Adrenal gland (tissue), 5 donors: ENCODE measurements around the gene USP10.

Source experiments
- POLR2A ChIP-seq, 2 donors: fragments of 450-650 bp; IDR thresholded peaks; one replicate each; pipeline ENCODE4 v1.6.1; 2017; ENCODE audit warnings: antibody characterized with exemption in 2 of 2, mild to moderate bottlenecking in 2 of 2, moderate library complexity in 1 of 2
- TF ChIP-seq, protein P1 (sequence below), 6 experiments: fragments of 450-650 bp in 4 of 6; fragments of 200-600 bp in 2 of 6; sonication (generic) in 1 of 6; IDR thresholded peaks; 1 replicate in 5 of 6; 2 replicates in 1 of 6; pipeline versions ENCODE4 v1.5.1 to v1.8.0; 2016 to 2021; ENCODE audit warnings: antibody characterized with exemption in 6 of 6, mild to moderate bottlenecking in 2 of 6, moderate library complexity in 1 of 6
- donor health status: DM: no; HTN: no; CAD: no.

DNA sequence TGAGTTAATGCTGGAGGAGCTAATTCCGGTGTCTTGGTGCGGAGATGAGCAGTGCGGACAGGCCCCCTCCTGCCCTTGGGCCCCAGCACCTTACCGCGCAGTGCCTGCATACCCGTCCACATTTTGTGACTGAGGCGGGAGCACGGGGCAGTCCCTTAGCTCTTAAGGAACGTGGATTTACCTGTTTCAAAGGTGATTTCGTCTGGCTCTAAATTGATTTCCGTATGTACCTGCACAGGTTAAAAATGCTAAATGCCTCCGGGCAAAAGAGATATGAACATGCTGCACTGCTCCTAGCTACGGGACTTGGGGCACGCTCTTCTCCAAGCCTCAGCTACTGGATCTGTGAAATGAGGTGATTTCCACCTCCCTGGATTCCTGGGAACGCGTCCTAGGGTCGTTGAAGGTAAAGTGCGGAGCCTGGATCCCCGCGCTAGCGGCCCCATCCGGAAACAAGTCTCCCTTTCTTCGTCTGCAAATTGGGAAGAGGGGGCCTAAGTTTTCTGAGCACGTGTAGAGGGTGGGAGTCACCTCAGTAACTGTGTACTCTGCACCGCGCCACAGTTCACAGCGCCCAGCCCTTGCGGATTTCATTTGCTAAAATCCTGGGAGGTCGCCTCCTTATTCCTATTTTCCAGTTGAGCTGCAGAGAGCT is 119.3 kb downstream of the USP10 start:
- TF ChIP-seq, protein P1, sequence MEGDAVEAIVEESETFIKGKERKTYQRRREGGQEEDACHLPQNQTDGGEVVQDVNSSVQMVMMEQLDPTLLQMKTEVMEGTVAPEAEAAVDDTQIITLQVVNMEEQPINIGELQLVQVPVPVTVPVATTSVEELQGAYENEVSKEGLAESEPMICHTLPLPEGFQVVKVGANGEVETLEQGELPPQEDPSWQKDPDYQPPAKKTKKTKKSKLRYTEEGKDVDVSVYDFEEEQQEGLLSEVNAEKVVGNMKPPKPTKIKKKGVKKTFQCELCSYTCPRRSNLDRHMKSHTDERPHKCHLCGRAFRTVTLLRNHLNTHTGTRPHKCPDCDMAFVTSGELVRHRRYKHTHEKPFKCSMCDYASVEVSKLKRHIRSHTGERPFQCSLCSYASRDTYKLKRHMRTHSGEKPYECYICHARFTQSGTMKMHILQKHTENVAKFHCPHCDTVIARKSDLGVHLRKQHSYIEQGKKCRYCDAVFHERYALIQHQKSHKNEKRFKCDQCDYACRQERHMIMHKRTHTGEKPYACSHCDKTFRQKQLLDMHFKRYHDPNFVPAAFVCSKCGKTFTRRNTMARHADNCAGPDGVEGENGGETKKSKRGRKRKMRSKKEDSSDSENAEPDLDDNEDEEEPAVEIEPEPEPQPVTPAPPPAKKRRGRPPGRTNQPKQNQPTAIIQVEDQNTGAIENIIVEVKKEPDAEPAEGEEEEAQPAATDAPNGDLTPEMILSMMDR (IDR thresholded peaks at IDR 0.05) = no peak
- TF ChIP-seq POLR2A (IDR thresholded peaks at IDR 0.05) = no peak
